Hepatocyte (in vitro differentiated cells): ENCODE data around the gene ADAM12. TPM values are rescaled to one million over a fixed set of nuclear protein-coding genes. Genes with fewer than 3 reads are reported as not detected.

ENCODE experiments used
- DNase-seq: peaks from one replicate; pipeline ENCODE4 v3.0.0-alpha.2; 2016; ENCODE audit warnings: low spot score
- H2AFZ ChIP-seq: fragments of 200-600 bp; sonication (generic); 2 replicates; pipeline ENCODE4 v1.6.0; 2016; ENCODE audit warnings: antibody characterized with exemption, mild to moderate bottlenecking
- H3K27ac ChIP-seq: fragments of 200-600 bp; sonication (generic); 2 replicates; pipeline ENCODE4 v1.5.1; 2016; ENCODE audit warnings: mild to moderate bottlenecking
- H3K27me3 ChIP-seq: fragments of 200-600 bp; sonication (generic); 2 replicates; pipeline ENCODE4 v1.6.1; 2016
- H3K36me3 ChIP-seq: fragments of 200-600 bp; sonication (generic); replicated peaks from 2 replicates; pipeline ENCODE4 v1.5.1; 2016; ENCODE audit warnings: low read depth; ENCODE audit not compliant: insufficient read depth
- H3K4me1 ChIP-seq: fragments of 200-600 bp; sonication (generic); 2 replicates; pipeline ENCODE4 v1.5.1; 2016; ENCODE audit warnings: mild to moderate bottlenecking, moderate library complexity; ENCODE audit not compliant: insufficient read depth
- H3K4me2 ChIP-seq: fragments of 200-600 bp; sonication (generic); 2 replicates; pipeline ENCODE4 v1.6.0; 2016
- H3K4me3 ChIP-seq: fragments of 200-600 bp; sonication (generic); 2 replicates; pipeline ENCODE4 v1.5.1; 2016; ENCODE audit warnings: mild to moderate bottlenecking
- H3K79me2 ChIP-seq: fragments of 200-600 bp; sonication (generic); 2 replicates; pipeline ENCODE4 v1.6.0; 2017; ENCODE audit warnings: mild to moderate bottlenecking
- H3K9me2 ChIP-seq: fragments of 200-600 bp; sonication (generic); replicated peaks from 2 replicates; pipeline ENCODE4 v1.6.0; 2017; ENCODE audit warnings: mild to moderate bottlenecking; ENCODE audit not compliant: insufficient read depth
- H3K9me3 ChIP-seq: fragments of 200-600 bp; sonication (generic); 2 replicates; pipeline ENCODE4 v1.5.1; 2016; ENCODE audit warnings: low read depth, mild to moderate bottlenecking
- H4K20me1 ChIP-seq: fragments of 200-600 bp; sonication (generic); 2 replicates; pipeline ENCODE4 v1.6.0; 2016; ENCODE audit warnings: mild to moderate bottlenecking; ENCODE audit not compliant: insufficient read depth, poor library complexity, severe bottlenecking
- CTCF ChIP-seq: fragments of 200-600 bp; sonication (generic); IDR thresholded peaks from 2 replicates; pipeline ENCODE4 v1.5.1; 2016; ENCODE audit warnings: antibody characterized with exemption, mild to moderate bottlenecking; ENCODE audit not compliant: poor library complexity
- EZH2 ChIP-seq: fragments of 200-600 bp; sonication (generic); IDR thresholded peaks from 2 replicates; pipeline ENCODE4 v1.6.1; 2016; ENCODE audit warnings: antibody characterized with exemption, mild to moderate bottlenecking, borderline replicate concordance
- EZH2phosphoT487 ChIP-seq: fragments of 200-600 bp; sonication (generic); IDR thresholded peaks from one replicate; pipeline ENCODE4 v1.6.1; 2018; ENCODE audit warnings: antibody characterized with exemption, mild to moderate bottlenecking, low read depth, moderate library complexity; ENCODE audit not compliant: unreplicated experiment, severe bottlenecking
- WGBS: methylation state at CpG from one replicate; pipeline ENCODE4 v1.1.6; 2016; ENCODE audit warnings: low lambda C conversion rate; ENCODE audit errors: missing lambda C conversion rate; 5-methylcytosine and 5-hydroxymethylcytosine counted together
- polyA plus RNA-seq: library from polyadenylated mRNA; unstranded; fragments of >200 nt; fragmentation: Nextera tagmentation; extraction: Ambion mirVana; gene quantifications from 2 replicates; pipeline ENCODE4 v1.2.1, GENCODE V29; 2016
- total RNA-seq: library from RNA; depleted of rRNA; stranded (reverse); fragments of >200 nt; gene quantifications from 2 replicates; pipeline ENCODE4 v1.2.3, GENCODE V29; 2014

ADAM12 gene
- total and polyA plus RNA-seq, 2 experiments from 2014 or later, result 4.9 to 11.3 TPM

DNA sequence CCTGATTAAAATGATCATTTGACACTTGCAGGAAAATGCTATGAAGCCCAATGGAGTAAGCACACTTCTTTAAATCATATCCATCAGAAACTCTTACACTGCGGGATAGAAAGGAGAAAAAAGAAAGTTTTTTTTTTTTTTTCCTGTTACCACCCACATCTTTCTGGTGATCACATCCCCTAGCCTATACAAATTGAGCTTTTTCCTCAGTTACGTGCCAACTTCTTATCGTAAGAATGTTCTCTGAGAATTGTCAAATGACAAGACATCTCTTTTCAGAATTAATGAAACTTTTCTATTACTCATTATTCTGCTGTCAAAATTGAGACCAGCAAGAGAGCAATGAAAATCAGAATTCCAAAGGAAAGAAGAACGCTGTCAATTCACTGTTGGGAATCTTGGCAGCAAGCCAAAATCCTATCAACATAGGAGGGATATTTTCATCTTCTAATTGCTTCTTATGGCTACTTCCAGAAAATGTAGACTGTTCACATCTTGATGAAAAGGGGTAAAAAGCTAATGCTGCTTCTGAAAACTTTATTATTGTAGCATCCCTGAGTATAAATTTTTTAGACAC, 179.5 kb downstream of the ADAM12 start:
- H3K27me3 ChIP-seq, result no peaks in the 10 kb centered on the region
- 66% methylated on average over 4 of the region's 4 CpGs for WGBS
- H3K9me2 ChIP-seq, result no peaks in the 10 kb centered on the region
- H3K9me3 ChIP-seq, result no peaks in the 10 kb centered on the region
- H3K79me2 ChIP-seq, result no peaks in the 10 kb centered on the region
- TF ChIP-seq EZH2 (no peak), EZH2phosphoT487 (no peak), CTCF (no peak)
- H4K20me1 ChIP-seq, result no peaks in the 10 kb centered on the region
- H2AFZ ChIP-seq, result no peak overlapping the region
- no peaks in the 10 kb centered on the region for H3K4me1 ChIP-seq
- H3K4me3 ChIP-seq, result no peak overlapping the region
- no peaks in the 10 kb centered on the region for H3K36me3 ChIP-seq
- no peak overlapping the region for H3K4me2 ChIP-seq
- no peak for DNase-seq
- H3K27ac ChIP-seq, result no peak overlapping the region

- H3K4me1 ChIP-seq, result no peaks in the 10 kb centered on the region
Measured at GRCh38 chr10:126207851-126208250, 180.4 kb downstream of the ADAM12 start.

GRCh38 chr10:126207313-126207771, 180.9 kb downstream of the ADAM12 start:
- Histone ChIP-seq H3K36me3 (no peaks in the 10 kb centered on the region), H2AFZ (no peak overlapping the region), H4K20me1 (no peaks in the 10 kb centered on the region), H3K9me2 (no peaks in the 10 kb centered on the region), H3K4me3 (no peak overlapping the region), H3K9me3 (no peaks in the 10 kb centered on the region), H3K27me3 (no peaks in the 10 kb centered on the region), H3K4me1 (no peaks in the 10 kb centered on the region), H3K79me2 (no peaks in the 10 kb centered on the region), H3K27ac (no peak overlapping the region), H3K4me2 (no peak overlapping the region)
- 69% methylated on average over 3 of the region's 3 CpGs for WGBS
- TF ChIP-seq EZH2 (no peak), EZH2phosphoT487 (no peak), CTCF (no peak)
- DNase-seq, result no peak

More at GRCh38 chr10:126207851-126208250, 180.4 kb downstream of the ADAM12 start:
- no peaks in the 10 kb centered on the region for H3K79me2 ChIP-seq
- no peaks in the 10 kb centered on the region for H3K27me3 ChIP-seq
- no peak for DNase-seq
- H3K9me3 ChIP-seq, result no peaks in the 10 kb centered on the region
- H3K9me2 ChIP-seq, result no peaks in the 10 kb centered on the region
- H3K27ac ChIP-seq, result no peak overlapping the region
- no peaks in the 10 kb centered on the region for H4K20me1 ChIP-seq
- H3K4me2 ChIP-seq, result no peak overlapping the region
- H2AFZ ChIP-seq, result no peak overlapping the region
- WGBS, result 81% methylated on average over 1 of the region's 1 CpG
- TF ChIP-seq EZH2phosphoT487 (no peak), EZH2 (no peak), CTCF (no peak)
- no peak overlapping the region for H3K4me3 ChIP-seq
- no peaks in the 10 kb centered on the region for H3K36me3 ChIP-seq
